ENCODE results near the gene BTBD8. TPM values are rescaled to one million over a fixed set of nuclear protein-coding genes. Genes with fewer than 3 reads are reported as not detected.

BTBD8 gene
- polyA plus RNA-seq, 1 experiment: 0.43 TPM

- DNase-seq (ENCODE audit: low read depth): no peak
- CTCF ChIA-PET: interaction anchor here (0.6 kb wide), 1 partner anchor 54 kb away, joined by 3 read pairs; no protein-coding TSS in a partner anchor
- H3K4me3 ChIP-seq (ENCODE audit: low read depth, low read length): no peak overlapping the region
Measured at GRCh38 chr1:92194511-92194910, 114.4 kb downstream of the BTBD8 start.

DNA sequence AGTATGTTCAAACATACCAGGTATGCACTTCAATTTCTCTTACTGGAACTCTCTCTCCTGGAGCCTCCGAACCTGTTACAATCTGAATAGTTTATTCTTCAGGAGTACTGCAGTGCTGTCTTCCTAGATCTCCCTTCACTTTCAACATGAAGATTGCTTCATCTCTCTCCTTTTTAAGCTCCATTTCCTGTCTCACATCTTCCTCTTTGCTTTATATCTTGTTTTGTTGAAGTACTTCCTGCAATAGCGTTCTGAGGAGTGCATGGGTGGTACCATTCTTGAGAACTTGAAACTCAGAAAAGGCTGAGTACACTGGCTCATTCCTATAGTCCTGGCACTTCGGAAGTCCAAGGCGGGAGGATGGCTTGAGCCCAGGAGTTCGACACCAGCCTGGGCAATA is 121.8 kb downstream of the BTBD8 start:
- Histone ChIP-seq H3K27me3 (ENCODE audit: control insufficient read depth, insufficient read depth, low read length) (no peaks in the 10 kb centered on the region), H3K36me3 (ENCODE audit: control insufficient read depth, insufficient read depth, low read length) (no peaks in the 10 kb centered on the region), H3K4me3 (ENCODE audit: low read depth, low read length) (no peak overlapping the region)
- POLR2A ChIA-PET: no interaction called here
- TF ChIP-seq CTCF (IDR thresholded peaks at IDR 0.05; ENCODE audit: insufficient read depth, low read depth, low read length): no peak
- no peak for DNase-seq (ENCODE audit: low read depth)
- CTCF ChIA-PET: no interaction called here

More at GRCh38 chr1:92194511-92194910, 114.4 kb downstream of the BTBD8 start:
- no peak for TF ChIP-seq CTCF (IDR thresholded peaks at IDR 0.05; ENCODE audit: insufficient read depth, low read depth, low read length)
- POLR2A ChIA-PET: no interaction called here
- Histone ChIP-seq H3K36me3 (ENCODE audit: control insufficient read depth, insufficient read depth, low read length) (no peaks in the 10 kb centered on the region), H3K27me3 (ENCODE audit: control insufficient read depth, insufficient read depth, low read length) (no peaks in the 10 kb centered on the region)

DNA sequence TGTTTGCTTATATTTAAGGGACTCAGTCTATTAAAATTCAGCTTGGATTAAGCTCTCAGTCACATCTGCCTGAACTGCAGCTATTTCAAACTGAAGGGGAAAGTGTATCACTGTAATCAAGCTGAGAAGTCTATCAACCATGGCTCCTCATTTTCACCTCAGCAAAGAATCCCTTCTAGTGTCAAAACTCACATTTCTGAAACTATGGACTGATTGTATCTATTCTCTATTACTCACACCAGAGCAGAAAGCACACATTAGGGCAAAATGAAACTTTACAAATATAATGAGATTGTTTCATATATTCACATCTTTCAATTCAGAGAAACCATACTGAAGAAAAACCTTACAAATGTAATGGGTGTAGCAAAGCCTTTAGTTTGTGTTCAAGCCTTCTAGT is 123.0 kb downstream of the BTBD8 start:
- no peaks in the 10 kb centered on the region for H3K27me3 ChIP-seq (ENCODE audit: control insufficient read depth, insufficient read depth, low read length)
- TF ChIP-seq CTCF (IDR thresholded peaks at IDR 0.05; ENCODE audit: insufficient read depth, low read depth, low read length): no peak
- no peaks in the 10 kb centered on the region for H3K36me3 ChIP-seq (ENCODE audit: control insufficient read depth, insufficient read depth, low read length)
- ChIA-PET CTCF (no interaction called here), POLR2A (no interaction called here)
- no peak for DNase-seq (ENCODE audit: low read depth)
- no peak overlapping the region for H3K4me3 ChIP-seq (ENCODE audit: low read depth, low read length)

DNA sequence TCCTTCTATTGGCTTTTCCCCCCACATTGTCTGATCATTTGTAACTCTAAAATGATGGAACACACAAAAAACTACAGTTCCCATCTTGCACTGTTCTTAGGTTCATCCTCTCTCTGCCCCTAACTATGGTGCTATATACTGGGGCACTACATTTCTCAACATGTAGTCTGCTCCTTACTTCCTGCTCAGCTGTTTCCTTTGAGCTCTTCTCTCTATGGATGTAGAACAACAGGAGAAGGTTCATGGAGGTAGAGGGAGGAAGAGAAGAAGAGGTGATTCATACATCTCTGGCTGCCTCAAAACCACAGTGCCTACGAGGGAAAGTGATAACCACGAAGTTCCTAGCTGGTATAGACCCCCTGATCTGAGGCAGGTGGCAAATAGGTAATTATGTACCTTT is 130.6 kb downstream of the BTBD8 start:
- TF ChIP-seq CTCF (IDR thresholded peaks at IDR 0.05; ENCODE audit: insufficient read depth, low read depth, low read length): no peak
- no peak for DNase-seq (ENCODE audit: low read depth)
- no peaks in the 10 kb centered on the region for H3K36me3 ChIP-seq (ENCODE audit: control insufficient read depth, insufficient read depth, low read length)
- POLR2A ChIA-PET: no interaction called here
- H3K4me3 ChIP-seq (ENCODE audit: low read depth, low read length): no peak overlapping the region
- CTCF ChIA-PET: interaction anchor here (0.5 to 1.3 kb wide), 2 partner anchors 81 to 242 kb away, joined by 3 read pairs; no protein-coding TSS in a partner anchor
- no peaks in the 10 kb centered on the region for H3K27me3 ChIP-seq (ENCODE audit: control insufficient read depth, insufficient read depth, low read length)

- Histone ChIP-seq H3K27me3 (ENCODE audit: control insufficient read depth, insufficient read depth, low read length) (no peaks in the 10 kb centered on the region), H3K36me3 (ENCODE audit: control insufficient read depth, insufficient read depth, low read length) (no peaks in the 10 kb centered on the region), H3K4me3 (ENCODE audit: low read depth, low read length) (no peak overlapping the region)
- CTCF ChIA-PET: interaction anchor here (0.5 to 1.3 kb wide), 3 partner anchors 39 to 243 kb away, joined by 3 read pairs; no protein-coding TSS in a partner anchor
- DNase-seq (ENCODE audit: low read depth): no peak
- TF ChIP-seq CTCF (IDR thresholded peaks at IDR 0.05; ENCODE audit: insufficient read depth, low read depth, low read length): no peak
- POLR2A ChIA-PET: interaction anchor here (0.6 kb wide), 1 partner anchor 8 kb away, joined by 7 read pairs; no protein-coding TSS in a partner anchor
Measured at GRCh38 chr1:92211166-92211565, 131.0 kb downstream of the BTBD8 start.

Measured in BJ (cell line).